Midbrain (tissue), 1 donor: ENCODE data around the gene CRIP1.

Experiments
- DNase-seq: peaks from one replicate; lab custom pipeline; 2025; lab: John Stamatoyannopoulos, UW

CRIP1 gene

DNA sequence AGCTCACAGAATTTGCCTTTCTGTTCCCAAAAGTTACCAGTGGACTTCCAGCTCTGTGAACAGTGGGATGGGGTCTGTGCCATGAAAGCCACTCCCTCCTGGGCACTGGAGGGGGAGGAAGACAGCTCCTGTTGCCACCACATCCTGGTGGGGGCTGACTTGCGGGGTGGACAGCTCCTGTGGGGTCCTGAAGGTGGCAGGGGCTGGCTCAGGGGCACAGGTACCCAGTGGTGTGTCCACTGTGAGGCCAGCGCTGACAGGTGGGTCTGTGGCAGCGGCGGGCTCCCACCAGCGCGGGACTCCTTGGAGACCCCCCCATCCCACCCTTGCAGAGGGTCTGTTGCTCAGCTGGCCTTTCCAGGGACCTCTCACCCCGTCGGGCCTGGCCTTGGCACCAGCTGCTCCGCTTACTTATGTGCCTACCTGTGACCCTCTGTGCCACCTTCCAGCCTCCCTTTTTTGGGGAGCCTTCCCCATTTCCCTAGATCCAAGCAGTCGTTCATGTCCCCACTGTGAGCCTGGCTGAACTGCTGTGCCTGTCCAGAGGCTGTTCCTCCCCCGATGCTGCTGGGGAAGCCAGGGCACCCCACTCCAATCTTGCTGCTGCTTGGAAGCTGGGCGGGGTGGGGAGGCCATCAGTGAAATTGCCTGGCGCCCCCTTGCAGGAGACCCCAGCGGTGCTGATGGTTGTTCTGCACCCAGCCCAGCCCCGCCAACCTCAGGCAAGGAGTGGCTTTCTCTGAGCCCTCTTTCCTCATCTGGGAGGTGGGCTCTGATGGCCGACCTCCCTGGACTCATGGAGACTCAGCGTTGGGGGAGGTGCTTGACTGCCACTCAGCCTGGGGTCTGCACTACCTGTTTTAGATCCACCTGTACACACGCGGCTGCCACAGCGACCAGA lies 6.5 kb downstream of the CRIP1 start:
- DNase-seq, result no peak

DNA sequence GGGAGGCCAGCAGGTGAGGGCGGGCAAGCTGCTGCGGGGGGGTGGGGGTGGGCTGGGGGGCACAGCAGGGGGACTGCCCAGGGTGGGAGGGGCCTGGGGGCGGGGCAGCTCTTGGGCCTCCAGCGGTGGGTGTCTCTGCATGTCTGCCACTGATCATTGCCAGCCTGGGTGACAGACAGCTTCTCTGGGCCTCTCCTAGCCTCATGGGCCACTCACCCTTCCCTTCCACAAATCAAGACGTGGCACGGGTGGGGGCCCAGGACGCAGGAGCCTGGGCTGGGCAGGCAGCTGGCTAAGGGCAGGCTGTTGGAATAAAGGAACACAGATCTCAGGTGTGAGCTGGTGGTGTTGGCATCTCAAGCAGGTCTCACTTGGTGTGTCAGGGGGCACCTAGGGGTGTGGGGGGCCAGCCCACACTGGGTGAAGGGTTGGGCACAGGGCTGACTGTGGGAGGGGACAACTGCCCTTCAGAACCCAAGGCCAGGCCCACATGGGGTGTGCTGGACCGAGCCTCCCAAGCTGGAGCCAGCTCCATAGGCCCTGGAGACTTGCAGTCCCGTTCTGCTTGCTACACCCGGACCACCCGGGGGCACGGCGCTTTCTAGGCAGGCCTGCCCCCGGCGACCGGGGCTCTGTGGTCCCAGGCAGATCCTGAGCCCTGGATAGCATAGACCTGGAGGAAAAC lies 7.4 kb downstream of the CRIP1 start:
- no peak for DNase-seq

DNA sequence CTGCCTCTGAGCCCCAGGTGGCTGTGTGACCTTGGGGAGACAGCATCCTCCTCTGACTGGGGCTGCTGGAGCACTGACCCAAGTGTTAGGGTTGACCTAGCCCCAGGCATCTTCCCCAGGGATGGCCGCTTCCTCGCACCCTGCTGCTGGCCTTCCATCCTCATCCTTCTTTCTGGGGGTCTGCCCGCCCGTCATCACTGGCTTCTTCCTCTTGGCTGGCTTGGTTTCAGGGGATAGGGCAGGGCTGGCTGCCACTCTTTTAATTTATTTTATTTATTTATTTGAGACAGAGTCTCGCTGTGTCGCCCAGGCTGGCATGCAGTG lies 7.9 kb downstream of the CRIP1 start:
- DNase-seq, result no peak

DNA sequence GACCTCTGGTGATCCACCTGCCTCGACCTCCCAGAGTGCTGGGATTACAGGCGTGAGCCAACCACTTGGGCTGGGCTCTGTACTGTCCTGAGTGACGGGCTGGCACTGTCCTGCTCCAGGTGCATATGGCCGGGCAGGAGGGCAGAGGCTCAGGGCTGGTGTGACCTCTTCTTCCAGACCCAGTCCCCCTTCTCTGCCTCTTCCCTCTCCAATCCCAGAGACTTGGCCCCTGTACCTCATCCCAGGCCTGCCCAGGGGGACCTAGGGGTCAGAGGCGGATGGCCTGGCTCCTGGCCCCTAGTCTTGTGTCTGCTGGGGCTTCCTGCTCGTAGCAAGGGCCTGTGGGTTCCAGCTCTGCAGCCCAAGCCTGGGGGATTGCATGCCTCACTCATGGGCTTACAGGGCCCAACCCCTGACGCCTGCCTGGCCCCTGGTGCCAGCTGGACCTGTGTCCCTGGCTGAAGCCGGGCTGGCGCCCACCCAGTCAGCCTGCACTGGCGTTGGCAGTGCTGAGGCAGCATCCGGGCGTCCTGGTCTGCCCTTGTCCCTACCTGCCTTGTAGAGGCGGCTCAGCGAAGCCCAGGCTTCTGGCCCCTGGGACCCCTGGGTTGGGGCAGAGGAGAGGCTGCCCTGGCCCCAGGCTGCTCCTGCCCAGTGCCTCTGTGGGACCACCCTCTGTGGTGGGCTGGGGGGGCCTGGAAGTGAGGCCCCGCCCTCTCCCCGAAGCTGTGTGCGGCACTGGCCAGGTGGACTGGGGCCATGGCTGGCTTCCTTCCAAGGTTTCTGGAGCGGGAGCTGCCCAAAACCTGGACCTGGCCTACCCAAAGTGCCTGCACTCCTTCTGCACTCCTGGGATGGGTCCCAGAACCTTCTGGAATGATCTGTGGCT lies 8.7 kb downstream of the CRIP1 start:
- no peak for DNase-seq

DNA sequence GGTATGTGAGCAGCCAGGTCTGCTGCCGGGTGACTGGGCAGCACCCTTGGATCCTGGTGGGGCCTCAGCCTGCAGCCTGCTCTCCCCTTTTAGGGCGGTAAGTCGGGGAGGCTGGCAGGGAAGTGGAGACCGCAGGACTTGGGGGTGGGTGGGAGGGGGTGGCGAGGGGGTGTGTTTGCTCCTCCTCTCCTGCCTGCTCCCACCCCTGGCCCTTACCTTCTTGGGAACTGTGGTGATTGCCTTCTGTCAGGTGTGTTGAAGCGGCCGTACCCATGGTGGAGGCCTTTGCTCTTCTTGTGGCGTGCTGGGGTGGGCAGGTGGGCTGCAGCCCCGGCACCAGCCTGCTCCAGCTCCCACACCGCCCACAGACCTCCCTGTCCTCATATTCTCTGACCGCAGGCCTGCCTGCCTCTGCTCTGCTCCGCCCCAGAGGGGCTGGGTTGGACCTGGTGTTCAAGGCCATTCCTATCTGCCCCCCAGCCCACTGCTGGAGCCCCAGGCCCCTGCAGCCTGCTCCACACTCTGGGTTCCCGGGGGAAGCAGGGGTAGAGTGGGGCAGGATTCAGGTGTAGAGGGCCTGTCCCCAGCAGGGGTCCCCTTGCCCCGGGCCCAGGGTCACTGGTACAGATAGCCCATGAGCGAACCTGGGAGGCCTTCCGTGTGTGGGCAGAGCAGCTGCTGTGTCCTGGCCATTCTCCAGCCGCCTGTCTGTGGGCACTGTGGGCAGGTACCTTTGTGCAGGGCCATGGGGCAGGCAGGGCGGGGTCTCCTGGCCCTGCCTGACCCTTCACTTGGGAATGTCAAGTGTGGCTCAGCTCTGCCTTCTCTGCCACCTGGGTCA lies 9.5 kb downstream of the CRIP1 start:
- no peak for DNase-seq

DNA sequence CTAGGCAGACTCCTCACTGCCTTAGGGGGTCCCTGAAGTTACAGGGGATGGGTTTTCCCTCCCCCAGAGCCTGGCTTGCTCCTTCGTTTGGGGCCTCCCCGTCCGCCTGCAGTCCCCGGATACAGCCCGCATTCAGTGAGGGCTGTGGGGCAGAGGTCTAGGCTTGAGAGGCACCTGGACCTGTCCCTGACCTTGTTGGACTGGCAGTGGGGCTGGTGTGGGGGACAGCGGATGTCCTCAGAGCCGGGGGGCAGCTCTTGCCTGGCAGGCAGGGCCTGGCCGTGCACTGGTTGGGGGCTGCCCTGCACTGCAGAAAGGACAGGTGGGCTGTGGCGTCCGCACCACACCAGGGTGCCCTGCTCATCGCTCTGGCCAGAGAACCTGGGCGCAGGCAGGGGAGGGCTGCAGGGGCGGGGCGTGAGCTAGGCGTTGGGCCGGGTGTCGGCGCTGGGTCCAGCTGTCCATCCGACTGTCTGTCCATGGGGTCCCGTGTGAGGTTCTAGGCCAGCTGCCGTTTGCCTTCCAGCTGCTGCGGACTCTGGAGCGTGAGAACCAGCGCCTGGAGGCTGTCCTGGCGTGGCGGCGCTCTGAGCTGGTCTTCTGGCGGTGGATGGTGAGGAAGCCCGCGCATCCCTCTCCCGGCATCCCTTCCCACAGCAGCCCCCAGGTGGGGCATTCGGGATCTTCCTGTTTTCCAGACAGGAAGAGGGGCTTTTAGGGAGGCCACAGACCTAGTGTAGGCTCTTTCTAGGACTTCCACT lies 10.3 kb downstream of the CRIP1 start:
- no peak for DNase-seq

DNA sequence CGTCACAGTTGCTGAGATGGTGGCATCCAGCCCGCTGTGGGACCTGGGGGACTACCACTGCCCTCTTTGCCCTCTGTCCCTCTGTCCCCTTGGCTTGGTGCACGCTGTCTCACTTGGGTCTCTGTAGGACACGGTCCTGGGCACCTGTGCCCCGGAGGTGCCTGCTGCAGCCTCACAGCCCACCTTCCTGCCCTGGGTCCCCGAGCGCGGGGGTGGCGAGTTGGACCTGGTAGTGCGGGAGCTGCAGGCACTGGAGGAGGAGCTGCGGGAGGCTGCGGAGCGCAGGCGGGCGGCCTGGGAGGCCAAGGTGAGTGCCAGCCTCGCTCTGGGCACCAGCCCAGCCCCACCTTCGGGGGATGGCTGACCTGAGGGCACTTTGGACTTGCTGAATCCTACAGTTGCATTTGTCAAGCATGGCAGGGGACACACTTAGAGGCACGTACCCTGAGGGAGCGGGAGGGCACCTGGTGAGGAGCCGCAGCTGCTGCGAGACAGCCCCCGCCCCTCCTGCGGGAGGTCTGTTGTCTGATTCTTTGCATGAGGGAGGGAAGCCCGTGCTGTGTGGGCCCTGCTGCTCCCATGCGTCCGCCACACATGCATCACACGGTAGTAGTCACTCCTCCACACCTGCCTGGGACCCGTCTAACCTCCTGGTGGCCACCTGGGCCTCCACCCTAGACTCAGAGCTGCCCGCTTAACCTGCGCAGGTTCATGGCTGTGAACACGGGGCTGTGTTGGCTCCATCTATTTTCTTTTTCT lies 11.2 kb downstream of the CRIP1 start:
- DNase-seq, result no peak

DNA sequence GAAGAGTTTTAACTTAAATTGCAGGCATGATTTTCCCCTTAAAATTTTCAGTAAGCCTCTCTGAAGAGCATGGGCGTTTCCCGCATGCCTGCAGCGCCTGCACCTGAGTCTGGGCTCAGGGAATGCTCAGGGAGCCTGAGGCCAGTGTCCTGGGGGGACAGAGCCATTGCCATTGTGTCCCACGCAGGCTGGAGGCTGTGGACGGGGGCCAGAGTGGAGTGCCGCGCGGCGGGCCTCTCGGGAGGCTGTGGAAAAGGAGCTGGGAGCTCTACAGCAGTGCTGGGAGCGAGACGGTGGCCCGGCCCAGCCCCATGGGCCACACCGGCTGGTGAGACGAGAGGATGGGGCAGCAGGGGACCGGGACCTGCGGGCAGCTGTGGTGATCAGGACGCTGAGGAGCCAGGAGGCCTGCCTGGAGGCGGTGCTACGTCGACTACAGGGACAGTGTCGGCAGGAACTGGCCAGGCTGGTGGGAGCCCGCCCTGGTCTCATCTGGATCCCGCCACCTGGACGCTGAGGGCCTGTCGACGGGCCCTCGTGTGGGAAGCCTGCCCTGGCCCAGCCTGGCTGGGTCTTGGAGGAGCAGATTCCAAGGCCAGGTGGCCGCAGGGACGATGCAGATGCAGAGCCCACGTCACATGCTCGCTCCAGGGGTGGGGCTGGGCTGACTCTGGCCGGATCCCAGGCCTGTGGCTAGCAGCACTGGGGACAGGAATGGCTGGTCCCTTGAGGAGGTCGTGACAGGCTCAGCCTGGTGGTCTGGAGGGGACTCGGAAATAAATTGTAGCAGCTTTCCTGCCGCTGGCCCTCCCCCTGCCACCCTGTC lies 12.0 kb downstream of the CRIP1 start:
- peak; percentile 72 for DNase-seq

DNA sequence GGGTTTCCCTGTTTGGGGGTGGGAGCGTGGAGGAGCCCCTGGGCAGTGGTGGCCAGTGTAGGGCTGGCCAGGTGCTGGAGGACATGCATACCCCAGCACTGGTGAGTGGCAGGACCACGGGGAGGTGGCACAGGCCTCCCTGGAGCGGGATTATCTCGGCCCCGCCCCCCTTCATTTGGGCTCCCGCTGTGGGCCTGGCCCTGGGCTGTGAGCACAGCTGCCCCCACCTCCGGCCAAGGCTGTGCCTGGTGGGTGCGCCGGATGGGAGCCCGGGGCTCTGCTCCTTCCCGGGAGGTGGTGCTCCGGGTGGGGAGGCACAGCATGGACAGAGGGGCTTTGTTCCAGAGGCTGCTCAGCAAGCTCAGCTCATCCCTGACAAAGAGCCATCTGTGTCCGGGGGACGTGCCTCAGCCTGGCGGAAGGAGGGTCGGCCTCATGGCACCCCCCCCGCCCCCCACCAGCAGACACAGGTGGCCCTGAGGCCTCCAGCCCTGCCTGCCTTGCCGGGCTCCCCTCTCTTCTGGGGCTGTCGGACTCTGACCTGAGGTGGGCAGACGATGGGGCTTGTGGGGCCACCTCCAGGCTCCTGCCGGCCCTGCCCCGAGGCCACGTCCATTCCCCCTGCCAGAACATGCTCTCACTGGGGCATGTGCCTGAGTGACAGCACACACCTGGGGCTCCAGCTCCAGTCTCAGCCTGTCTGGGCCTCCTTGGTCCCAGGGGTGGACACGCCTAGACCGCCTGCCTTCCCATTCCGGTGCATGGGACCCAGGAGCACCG lies 12.8 kb downstream of the CRIP1 start:
- peak; percentile 89 for DNase-seq

DNA sequence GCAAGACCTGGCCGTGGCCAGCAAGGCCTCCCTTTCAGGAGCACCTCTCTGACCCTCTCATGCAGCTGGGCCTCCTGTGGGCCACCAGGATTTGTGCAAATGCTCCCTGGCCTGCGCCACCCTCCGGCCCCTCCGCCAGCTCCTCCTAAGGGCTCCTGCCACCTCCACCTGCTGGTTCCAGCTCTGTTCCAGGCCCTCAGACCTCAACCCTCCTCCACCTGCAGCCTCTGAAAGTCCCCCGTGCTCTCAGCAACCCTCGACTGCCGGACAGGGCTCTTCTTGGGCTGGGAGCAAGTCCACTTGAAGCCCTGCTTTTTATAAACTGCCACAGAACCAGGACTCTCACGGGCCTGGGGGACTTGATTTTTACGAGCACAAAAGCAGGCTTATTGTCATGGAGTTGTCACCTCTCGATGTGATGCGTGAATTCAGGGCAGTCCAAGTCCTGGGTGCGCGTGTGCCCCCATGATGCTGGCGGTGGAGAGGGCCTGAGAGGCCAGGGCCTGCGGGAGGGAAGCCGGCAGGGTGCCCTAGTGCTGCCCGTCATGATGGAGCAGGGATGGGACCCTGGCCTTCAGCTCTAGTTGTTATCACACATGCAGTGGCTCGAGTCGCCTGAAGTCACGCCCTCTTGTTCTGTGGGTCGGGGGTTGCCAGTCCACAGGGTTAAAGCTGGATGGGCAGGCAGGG lies 13.5 kb downstream of the CRIP1 start:
- DNase-seq, result peak; percentile 40

DNA sequence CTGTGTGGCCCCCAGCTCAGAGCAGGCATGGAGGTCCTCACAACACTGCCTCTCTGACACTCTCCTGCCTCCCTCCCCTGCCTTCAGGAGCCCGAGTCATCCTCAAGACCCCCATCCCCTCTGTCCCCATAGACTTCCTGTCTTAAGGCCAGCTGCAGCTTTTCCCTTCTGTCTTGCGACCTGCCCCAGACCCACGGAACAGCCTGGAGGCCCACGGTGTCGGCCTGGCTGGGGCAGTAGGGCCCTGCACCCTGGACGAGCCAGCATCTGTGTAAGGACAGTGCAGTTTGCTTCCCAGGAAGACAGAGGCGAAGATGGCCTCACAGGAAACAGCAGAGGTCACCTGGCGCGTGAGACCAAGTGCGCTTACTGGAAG lies 14.0 kb downstream of the CRIP1 start:
- no peak for DNase-seq

DNA sequence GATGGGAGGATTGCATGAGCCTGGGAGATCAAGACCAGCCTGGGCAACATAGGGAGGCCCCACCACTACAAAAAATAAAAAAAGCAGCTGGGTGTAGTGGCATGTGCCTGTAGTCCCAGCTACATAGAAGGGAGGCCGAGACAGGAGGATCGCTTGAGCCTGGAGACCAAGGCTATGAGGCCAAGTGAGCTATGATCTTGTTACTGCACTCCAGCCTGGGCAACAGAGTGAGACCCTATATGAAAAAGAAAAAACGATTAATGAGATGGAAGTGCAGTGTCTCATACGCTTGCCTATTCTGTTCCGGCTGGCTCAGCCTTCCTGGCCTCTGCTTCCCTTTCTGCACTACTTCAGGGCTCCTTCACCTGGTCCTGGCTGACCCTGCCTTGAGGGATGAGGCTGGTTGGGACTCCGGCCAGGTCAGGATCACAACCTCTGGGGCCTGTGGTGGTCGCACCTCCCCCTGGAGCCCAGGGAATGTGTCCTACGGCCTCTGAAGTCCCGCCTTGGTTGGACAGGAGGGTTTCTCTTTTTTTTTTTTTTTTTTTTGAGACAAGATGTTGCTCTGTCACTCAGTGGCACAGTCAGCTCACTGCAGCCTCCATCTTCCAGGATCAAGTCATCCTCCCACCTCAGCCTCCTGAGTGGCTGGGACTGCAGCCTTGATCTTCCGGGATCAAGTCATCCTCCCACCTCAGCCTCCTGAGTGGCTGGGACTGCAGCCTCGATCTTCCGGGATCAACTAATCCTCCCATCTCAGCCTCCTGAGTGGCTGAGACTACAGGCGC lies 15.0 kb downstream of the CRIP1 start:
- no peak for DNase-seq

DNA sequence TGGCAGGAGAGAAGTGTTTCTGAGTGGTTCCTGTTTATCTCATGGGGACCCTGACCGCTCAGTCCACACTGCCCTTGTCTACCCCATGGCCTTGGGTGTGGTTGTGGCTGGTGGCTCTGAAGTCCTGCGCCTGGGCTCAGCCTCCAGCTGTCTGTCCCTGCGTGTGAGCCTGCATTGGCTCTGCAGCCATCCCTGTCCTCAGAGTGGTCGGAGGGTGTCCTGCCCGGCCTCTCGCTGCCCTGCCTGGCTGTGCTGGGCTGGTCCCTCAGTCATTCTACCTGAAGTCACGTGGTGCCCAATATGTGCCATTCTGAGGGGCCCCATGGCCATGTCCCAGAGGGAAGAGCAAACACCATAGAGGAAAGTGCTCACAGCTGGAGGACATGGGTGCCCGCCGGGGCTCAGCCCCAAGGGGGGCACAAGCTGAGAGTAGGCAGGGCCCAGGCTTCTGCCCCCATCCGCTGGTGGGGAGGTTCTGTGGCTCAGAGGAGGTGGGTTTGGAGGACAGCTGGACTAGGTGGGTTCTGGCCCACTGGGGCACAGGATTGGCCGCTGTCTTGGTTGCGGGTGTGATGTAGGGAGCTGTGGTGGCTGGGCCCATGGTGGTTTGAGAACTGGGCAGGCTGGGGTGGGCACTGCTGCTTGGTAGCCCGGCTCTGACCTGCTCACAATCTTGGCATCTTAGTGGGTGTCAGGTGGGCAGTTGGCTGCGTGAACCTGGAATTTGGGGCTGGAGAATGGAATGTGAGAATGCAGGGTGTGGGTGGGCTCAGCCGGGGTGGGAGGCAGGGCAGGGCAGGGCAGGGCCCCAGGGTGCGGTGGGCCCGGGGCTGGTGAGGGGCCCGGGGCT lies 16.0 kb downstream of the CRIP1 start:
- no peak for DNase-seq

DNA sequence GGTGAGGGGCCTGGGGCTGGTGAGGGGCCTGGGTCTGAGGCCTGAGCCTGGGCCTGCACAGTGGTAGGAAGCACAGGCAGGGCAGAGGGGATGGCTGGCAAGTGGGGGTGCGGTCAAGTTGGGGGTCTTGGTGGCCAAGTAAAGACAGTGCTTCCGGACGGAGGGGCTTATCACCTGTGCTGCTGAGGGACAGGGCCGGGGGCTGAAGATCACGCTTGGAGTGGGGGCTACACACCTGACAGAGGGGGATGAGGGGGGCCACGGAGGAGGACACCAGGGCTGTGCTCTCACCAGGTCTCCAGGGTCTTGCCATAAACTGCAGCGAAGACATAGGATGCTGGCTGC lies 16.6 kb downstream of the CRIP1 start:
- no peak for DNase-seq

DNA sequence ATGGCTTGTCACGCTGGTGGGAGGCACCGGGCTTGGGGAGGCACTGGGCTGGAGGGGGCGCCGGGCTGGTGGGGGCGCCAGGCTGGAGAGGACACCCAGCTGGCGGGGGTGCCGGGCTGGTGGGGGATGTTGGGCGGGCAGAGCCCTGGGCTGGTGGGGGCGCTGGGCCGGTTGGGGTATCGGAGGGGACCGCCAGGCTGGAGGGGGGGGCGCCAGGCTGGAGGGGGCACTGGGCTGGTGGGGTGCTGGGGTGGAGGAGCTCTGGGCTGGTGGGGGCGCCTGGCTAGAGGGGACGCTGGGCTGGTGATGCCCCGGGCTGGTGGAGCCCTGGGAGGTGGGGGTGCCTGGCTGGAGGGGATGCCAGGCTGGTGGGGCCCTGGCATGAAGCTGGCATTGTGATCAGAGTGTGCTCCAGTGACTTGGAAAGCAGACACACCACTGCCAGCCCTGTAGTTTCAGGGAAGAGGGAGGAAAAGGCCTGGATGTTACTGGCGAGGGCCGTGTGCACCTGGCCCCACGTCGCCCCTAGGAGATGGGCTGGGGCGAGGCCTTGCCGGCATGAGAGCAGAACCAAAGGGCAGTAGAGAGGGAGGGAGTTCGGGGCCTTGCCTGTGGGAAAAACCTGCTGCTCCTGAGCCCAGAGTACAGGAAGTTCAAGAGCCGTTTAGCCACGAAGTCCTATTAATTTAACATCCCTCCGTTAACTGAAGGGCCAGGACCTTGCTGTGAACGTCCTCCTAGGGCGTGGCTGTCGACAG lies 17.4 kb downstream of the CRIP1 start:
- no peak for DNase-seq
